Measurements from ENCODE around the gene HOXA9.

Gene HOXA9

GRCh38 chr7:27200761-27201579, 35.6 kb upstream of the HOXA9 start:
- no peak for DNase-seq (ENCODE audit: low read depth)

GRCh38 chr7:27199849-27200760, 34.8 kb upstream of the HOXA9 start, which contains the start of gene HOXA13:
Gene HOXA13 (minus strand): TSS chr7:27200091. CDS start chr7:27200077, 14 bp downstream.
- DNase-seq (ENCODE audit: low read depth) = no peak

- DNase-seq (ENCODE audit: low read depth) = no peak
Observed at GRCh38 chr7:27198871-27199801, 33.8 kb upstream of the HOXA9 start.

GRCh38 chr7:27198138-27198841, 33.0 kb upstream of the HOXA9 start:
- DNase-seq (ENCODE audit: low read depth) = no peak

GRCh38 chr7:27197137-27198042, 32.1 kb upstream of the HOXA9 start:
- DNase-seq (ENCODE audit: low read depth) = no peak

GRCh38 chr7:27196287-27196767, 31.0 kb upstream of the HOXA9 start:
- DNase-seq (ENCODE audit: low read depth) = no peak

- DNase-seq (ENCODE audit: low read depth) = no peak
Observed at GRCh38 chr7:27194686-27195379, 29.5 kb upstream of the HOXA9 start.

GRCh38 chr7:27194002-27194352, 28.6 kb upstream of the HOXA9 start:
- DNase-seq (ENCODE audit: low read depth) = no peak

GRCh38 chr7:27193335-27194001, 28.1 kb upstream of the HOXA9 start:
- no peak for DNase-seq (ENCODE audit: low read depth)

- no peak for DNase-seq (ENCODE audit: low read depth)
Observed at GRCh38 chr7:27192546-27193334, 27.4 kb upstream of the HOXA9 start.

- DNase-seq (ENCODE audit: low read depth) = no peak
Observed at GRCh38 chr7:27191833-27192545, 26.7 kb upstream of the HOXA9 start.

- no peak for DNase-seq (ENCODE audit: low read depth)
Observed at GRCh38 chr7:27191161-27191731, 25.9 kb upstream of the HOXA9 start.

- DNase-seq (ENCODE audit: low read depth) = no peak
Observed at GRCh38 chr7:27189997-27190748, 24.8 kb upstream of the HOXA9 start.

- DNase-seq (ENCODE audit: low read depth) = no peak
Observed at GRCh38 chr7:27189295-27189996, 24.1 kb upstream of the HOXA9 start.
